ENCODE data around the gene FAM135A.

DNA sequence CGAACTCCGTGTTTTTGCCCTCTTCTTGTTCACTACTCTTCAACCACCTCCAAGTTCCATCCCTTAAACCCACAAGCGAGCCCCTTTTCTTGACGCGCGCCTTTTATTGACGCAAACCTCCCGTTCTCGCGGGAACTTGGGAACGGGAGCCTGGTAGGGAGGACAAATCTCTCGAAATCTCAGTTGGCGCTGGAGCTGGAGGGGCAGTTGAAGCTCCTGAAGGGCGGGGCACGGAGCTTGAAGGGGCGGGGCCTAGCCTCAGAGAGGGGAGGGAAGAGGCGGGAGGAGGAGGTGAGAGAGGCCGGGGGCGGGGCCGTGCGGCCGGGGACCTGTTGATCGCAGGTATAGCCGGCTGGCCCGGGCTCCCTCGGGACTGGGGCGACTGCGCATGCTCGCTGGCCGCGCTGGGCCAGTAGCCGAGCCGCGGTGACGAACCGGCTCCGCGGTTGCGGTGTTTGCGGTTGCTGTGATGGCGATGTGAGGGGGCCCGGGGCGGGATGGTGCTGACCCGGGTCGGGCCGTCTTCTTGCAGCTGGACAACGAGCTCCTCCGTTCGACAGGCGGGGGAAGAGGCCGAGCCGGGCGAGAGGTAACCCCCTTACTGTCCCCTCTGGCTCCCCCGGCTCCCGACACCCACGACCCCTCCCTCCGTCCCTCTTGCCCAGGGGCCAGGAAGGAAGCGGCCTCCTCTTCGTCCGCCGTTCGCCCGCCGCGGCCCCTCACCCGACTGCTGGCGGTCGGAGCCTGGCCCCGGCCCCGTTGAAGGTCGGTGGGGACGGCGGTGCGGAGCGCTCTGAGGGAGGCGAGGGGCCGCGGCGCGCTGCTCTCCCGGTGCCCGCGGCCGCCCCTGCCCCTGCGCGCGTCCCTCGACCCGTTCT is at the start of gene FAM135A:
- TF ChIP-seq CTCF (IDR thresholded peaks at IDR 0.05) (no peak), POLR2A (IDR thresholded peaks at IDR 0.05) (peak; percentile 49 to 74)
